Ovary (tissue), 9 donors: ENCODE data around the gene INTU. TPM values are rescaled to one million over a fixed set of nuclear protein-coding genes. Genes with fewer than 3 reads are reported as not detected.

Experiments used
- DNase-seq, 5 donors: peaks; one replicate each; pipeline ENCODE4 v3.0.0-alpha.2; 2019 to 2020
- H3K27ac ChIP-seq, 2 donors: fragments of 200-600 bp; one replicate each; pipeline versions ENCODE4 v1.5.1 to v1.8.0; 2019 to 2022
- H3K27me3 ChIP-seq: fragments of 200-600 bp; one replicate; pipeline ENCODE4 v1.8.0; 2022
- H3K36me3 ChIP-seq: fragments of 200-600 bp; sonication (generic); one replicate; pipeline ENCODE4 v1.5.1; 2019
- H3K4me1 ChIP-seq: one replicate; pipeline ENCODE4 v1.8.1; 2013; ENCODE audit warnings: mild to moderate bottlenecking, moderate library complexity; ENCODE audit not compliant: insufficient read depth
- H3K4me3 ChIP-seq: fragments of 200-600 bp; sonication (generic); one replicate; pipeline ENCODE4 v1.5.1; 2017
- H3K9me3 ChIP-seq, 2 donors: fragments of 200-600 bp in 1 of 2; sonication (generic) in 1 of 2; one replicate each; pipeline versions ENCODE4 v1.5.1 to v1.8.1; 2013 to 2019; ENCODE audit warnings: mild to moderate bottlenecking in 1 of 2, moderate library complexity in 1 of 2
- EP300 ChIP-seq: sonication (generic); formaldehyde crosslinking; IDR thresholded peaks from one replicate; pipeline ENCODE4 v1.6.1; 2017; ENCODE audit warnings: antibody characterized with exemption
- POLR2A ChIP-seq: fragments of 450-650 bp; IDR thresholded peaks from one replicate; pipeline ENCODE4 v1.6.1; 2017; ENCODE audit warnings: antibody characterized with exemption, mild to moderate bottlenecking, moderate library complexity
- WGBS, 3 donors: extraction: QIAGEN DNeasy Blood & Tissue Kit in 1 of 3; methylation state at CpG; one replicate each; pipeline versions ENCODE4 v1.1.5 to v1.1.7; 2013 to 2017; 5-methylcytosine and 5-hydroxymethylcytosine counted together
- intact Hi-C, 4 donors: fragments of 100-400 bp; cut with DNase I; formaldehyde crosslinking; loops; one replicate each; pipeline versions ENCODE4 v1.11.0 to v1.15.1; 2022 to 2023
- polyA plus RNA-seq, 2 donors: library from polyadenylated mRNA; stranded (reverse); fragments of 200-250 nt in 1 of 2; fragments of 350-450 nt in 1 of 2; fragmentation: Illumina TruSeq in 1 of 2; extraction: RNeasy Lipid Tissue Mini Kit (QIAGEN cat#74804) in 1 of 2; gene quantifications; one replicate each; pipeline ENCODE4 v1.2.3, GENCODE V29; 2013 to 2014
- total RNA-seq, 7 donors: library from RNA; depleted of rRNA in 2 of 7; stranded (reverse); fragments of >200 nt in 2 of 7; fragmentation: NEBNext Ultra II Directional in 3 of 7; extraction: Animal tissue kit (Norgen Biotek cat#: 25700) in 3 of 7; gene quantifications; one replicate each; pipeline versions ENCODE4 v1.1.0 to v1.2.4, GENCODE V29; 2016 to 2023
- TF ChIP-seq, protein P1 (sequence below), 3 donors: fragments of 450-650 bp in 2 of 3; fragments of 200-600 bp in 1 of 3; IDR thresholded peaks; one replicate each; pipeline versions ENCODE4 v1.5.1 to v1.8.0; 2016 to 2022; ENCODE audit warnings: antibody characterized with exemption in 3 of 3, mild to moderate bottlenecking in 1 of 3
- donor health status: DM: no; HTN: no; CAD: no; lungs with moderate emphysema.
- donor health status: DM: no; HTN: no; CAD: no.
- donor health status: Bipolar disorder and iron deficiency.
- donor health status: DM: yes; HTN: yes; CAD: no.
- donor health status: DM: no; HTN: no; CAD: no.
- donor health status: DM: yes; HTN: yes; CAD: no.

The INTU gene
- total and polyA plus RNA-seq, 9 donors: 5.5 to 23.2 (median 11.7) TPM

- 60 to 65% (median 63%) methylated on average over 3 of the region's 3 CpGs for WGBS, 3 donors
- Histone ChIP-seq H3K27ac (no peak overlapping the region), H3K27me3 (no peaks in the 10 kb centered on the region), H3K9me3 (no peaks in the 10 kb centered on the region), H3K4me1 (no peaks in the 10 kb centered on the region), H3K4me3 (no peak overlapping the region), H3K36me3 (no peaks in the 10 kb centered on the region)
- TF ChIP-seq EP300 (no peak), POLR2A (no peak)
- TF ChIP-seq, protein P1, sequence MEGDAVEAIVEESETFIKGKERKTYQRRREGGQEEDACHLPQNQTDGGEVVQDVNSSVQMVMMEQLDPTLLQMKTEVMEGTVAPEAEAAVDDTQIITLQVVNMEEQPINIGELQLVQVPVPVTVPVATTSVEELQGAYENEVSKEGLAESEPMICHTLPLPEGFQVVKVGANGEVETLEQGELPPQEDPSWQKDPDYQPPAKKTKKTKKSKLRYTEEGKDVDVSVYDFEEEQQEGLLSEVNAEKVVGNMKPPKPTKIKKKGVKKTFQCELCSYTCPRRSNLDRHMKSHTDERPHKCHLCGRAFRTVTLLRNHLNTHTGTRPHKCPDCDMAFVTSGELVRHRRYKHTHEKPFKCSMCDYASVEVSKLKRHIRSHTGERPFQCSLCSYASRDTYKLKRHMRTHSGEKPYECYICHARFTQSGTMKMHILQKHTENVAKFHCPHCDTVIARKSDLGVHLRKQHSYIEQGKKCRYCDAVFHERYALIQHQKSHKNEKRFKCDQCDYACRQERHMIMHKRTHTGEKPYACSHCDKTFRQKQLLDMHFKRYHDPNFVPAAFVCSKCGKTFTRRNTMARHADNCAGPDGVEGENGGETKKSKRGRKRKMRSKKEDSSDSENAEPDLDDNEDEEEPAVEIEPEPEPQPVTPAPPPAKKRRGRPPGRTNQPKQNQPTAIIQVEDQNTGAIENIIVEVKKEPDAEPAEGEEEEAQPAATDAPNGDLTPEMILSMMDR (IDR thresholded peaks at IDR 0.05): no peak
- DNase-seq: no peak
- intact Hi-C loops: no loop called here
Observed at GRCh38 chr4:127709456-127709855, 76.7 kb downstream of the INTU start.

- H3K27me3 ChIP-seq: no peaks in the 10 kb centered on the region
- H3K9me3 ChIP-seq: no peaks in the 10 kb centered on the region
- WGBS, 3 donors: 95 to 97% (median 95%) methylated on average over 64 of the region's 64 CpGs
- no peak for DNase-seq
- intact Hi-C loops: loop anchor here (5.0 kb wide), 2 partner anchors 118 to 123 kb away; no protein-coding TSS in a partner anchor
- no peak within 1 kb of the TSS for H3K4me3 ChIP-seq
- TF ChIP-seq, protein P1 (IDR thresholded peaks at IDR 0.05): no peak
- no peak for TF ChIP-seq EP300
- TF ChIP-seq POLR2A: no peak
- no peaks in the 10 kb centered on the region for H3K4me1 ChIP-seq
- no peaks in the 10 kb centered on the region for H3K36me3 ChIP-seq
- no peak within 1 kb of the TSS for H3K27ac ChIP-seq
Observed at GRCh38 chr4:127730142-127730913, 97.6 kb downstream of the INTU start, which contains the start of gene SLC25A31. SLC25A31 (plus strand) TSS chr4:127730400; CDS start chr4:127730546, 146 bp downstream.

DNA sequence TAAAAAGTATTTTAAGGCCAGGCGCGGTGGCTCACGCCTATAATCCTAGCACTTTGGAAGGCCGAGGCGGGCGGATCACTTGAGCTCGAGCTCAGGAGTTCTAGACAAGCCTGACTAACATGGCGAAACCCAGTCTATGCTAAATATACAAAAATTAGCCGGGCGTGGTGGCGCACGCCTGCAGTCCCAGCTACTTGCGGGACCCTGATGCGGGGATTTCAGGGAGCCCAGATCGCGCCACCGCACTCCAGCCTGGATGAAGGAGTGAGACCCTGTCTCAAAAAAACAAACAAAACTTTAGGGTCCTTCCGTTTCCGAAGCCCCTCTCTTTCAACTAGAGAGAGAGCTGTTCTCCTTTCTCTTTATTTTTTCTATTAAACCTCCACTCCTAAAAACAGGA, 98.6 kb downstream of the INTU start:
- no peak overlapping the region for H3K4me3 ChIP-seq
- H3K27me3 ChIP-seq: no peaks in the 10 kb centered on the region
- TF ChIP-seq POLR2A (no peak), EP300 (no peak)
- DNase-seq: no peak
- 96 to 97% (median 96%) methylated on average over 19 of the region's 19 CpGs for whole genome bisulfite sequencing, 3 donors
- H3K36me3 ChIP-seq: no peaks in the 10 kb centered on the region
- H3K27ac ChIP-seq: no peak overlapping the region
- intact Hi-C loops: loop anchor here (5.0 kb wide), 2 partner anchors 119 to 124 kb away; no protein-coding TSS in a partner anchor
- no peaks in the 10 kb centered on the region for H3K4me1 ChIP-seq
- H3K9me3 ChIP-seq: no peaks in the 10 kb centered on the region

DNA sequence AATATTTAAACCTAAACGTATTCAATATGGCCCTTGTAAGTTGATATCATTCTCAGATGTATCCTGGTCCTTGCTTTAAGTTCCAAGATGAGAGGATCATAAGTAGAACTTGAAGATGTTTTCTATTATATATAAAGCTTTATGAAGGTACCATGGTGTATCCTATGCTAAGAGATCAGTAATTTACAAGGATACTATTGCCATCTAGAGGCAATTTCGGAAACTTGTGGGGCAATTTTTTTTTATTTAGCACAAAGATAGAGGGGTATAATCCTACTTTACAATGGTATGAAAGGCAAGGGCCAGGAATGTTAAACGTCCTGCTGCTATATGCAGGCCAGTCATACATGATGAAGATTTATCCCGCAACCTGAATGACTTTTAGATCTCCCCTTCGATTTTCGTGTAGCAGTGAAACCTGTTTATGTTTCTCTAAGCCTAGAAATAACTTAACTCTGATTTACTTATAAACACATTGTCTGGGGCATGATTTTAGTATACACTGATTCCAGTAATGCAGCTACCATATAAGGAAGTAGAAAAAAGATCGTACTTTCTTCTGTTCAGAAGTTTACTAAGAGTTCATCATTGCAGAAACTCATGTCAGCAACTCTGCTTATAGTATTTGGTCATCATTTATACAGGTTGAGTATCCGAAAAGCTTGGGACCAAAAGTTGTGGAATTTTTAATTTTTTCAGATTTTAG, 100.0 kb downstream of the INTU start:
- no peak for TF ChIP-seq POLR2A
- TF ChIP-seq, protein P1 (IDR thresholded peaks at IDR 0.05): peak in 1 of 3 donors; percentile 16
- 17 to 26% (median 20%) methylated on average over 8 of the region's 8 CpGs for WGBS, 3 donors
- no peaks in the 10 kb centered on the region for H3K36me3 ChIP-seq
- H3K27me3 ChIP-seq: no peaks in the 10 kb centered on the region
- H3K4me3 ChIP-seq: no peak overlapping the region
- no peak overlapping the region for H3K27ac ChIP-seq
- DNase-seq: no peak
- no peaks in the 10 kb centered on the region for H3K9me3 ChIP-seq
- intact Hi-C loops: loop anchor here (5.0 kb wide), 2 partner anchors 120 to 125 kb away; no protein-coding TSS in a partner anchor
- H3K4me1 ChIP-seq: no peaks in the 10 kb centered on the region
